Stimulated activated CD4-positive, alpha-beta T cell treated with anti-CD3 and anti-CD28 coated beads, TNF-alpha, amount 100 ng/mL, for 1 hour (primary cell): ENCODE measurements around the gene TCP10L.
"Not testable (repeated sequence)": the region's sequence is repeated elsewhere in the genome, so short reads cannot be mapped to it uniquely, and the experiment has no call there.

Experiments
- DNase-seq, 3 donors: peaks; one replicate each; pipeline ENCODE4 v3.0.0-alpha.2; 2020; ENCODE audit warnings: low read depth in 3 of 3, low spot score in 1 of 3

TCP10L gene

DNA sequence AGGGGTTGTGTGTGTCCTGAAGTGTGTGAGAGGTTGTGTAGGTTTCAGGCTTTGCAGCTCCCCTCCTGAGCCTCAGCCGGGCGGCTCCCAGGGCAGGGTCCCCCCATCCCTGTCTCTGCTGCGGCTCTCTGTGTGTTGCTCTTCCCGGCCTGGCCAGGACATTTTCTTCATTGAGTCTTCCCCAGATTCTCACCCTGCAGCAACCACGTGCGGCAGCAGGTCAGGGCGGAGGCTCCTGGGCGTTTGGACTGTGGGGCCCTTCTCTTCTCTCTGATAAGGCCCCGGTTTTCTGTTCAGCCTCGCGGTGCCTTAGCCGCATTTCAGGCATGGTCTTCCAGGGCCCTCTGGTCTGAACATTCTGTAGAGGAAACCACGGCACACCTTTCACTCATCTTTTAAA lies 1.8 kb upstream of the TCP10L start:
- DNase-seq = no peak

DNA sequence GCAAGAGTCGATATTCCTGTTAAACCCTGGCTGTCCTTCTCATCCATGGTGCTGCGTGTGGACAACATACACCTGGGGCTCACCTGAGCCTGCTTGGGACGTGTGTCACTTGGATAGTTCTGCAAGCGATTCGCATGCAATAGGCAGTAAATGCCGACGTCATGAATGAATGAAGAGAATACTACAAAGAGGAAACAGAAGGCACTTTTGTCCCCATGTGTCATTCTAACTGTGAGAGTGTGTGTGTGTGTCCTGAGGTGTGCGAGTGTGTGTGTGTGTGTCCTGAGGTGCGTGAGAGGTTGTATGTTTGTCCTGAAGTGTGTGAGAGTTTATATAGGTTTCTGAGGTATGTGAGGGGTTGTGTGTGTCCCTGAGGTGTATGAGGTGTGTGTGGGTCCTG lies 647 bp upstream of the TCP10L start:
- DNase-seq = no peak

DNA sequence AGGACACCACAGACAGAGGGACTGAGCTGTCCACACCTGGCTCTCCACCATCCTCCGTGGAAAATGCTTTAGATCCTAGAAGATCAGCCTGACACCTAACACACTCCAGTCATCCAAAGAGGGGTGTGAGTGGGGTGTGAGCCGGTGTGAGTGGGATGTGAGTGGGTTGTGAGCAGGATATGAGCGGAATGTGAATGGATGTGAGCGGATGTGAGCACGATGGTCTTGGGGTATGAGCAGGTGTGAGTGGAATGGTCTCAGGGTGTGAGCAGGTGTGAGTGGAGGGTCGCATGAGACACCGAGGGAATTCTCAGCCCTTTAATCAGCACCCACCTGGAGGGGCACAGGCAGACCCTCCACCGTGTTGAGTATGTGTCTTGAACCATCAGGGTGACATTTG lies 851 bp downstream of the TCP10L start:
- DNase-seq = no peak

DNA sequence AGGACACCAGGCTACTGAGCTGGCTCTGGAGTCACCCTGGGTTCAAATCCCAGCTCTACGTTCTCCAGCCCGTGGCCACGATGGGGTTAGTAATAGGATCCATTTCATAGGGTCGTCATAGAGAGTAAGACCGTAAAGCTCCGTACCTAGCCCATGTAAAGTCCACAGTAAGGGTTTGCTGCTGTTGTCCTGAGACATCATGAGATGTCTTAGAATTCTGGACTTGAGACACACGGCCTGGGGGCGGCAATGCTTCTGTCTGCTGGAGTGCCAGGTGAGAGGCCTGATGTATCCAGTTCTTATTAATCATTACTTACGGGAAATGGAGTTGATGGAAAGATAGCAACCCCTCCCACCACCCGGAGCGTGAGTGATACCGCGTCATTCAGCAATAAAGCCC lies 3.6 kb downstream of the TCP10L start:
- no peak for DNase-seq

DNA sequence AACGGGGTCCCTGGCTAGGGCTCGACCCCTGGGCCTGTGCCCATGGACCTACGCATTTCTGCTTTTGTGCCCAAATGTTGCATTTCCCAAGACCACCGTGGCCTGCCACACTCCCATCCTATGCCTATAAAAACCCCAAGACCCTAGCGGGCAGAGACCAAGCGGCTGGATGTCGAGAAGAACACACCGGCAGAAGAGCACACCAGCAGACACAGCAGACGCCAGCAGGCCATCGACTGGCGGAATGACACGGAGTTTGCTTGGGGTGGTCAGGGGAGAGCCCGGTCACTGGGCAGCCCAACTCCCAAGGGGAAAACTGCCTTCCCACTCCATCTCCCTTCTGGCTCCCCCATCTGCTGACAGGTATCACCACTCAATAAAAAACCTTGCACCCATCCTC lies 4.4 kb downstream of the TCP10L start:
- no peak for DNase-seq

DNA sequence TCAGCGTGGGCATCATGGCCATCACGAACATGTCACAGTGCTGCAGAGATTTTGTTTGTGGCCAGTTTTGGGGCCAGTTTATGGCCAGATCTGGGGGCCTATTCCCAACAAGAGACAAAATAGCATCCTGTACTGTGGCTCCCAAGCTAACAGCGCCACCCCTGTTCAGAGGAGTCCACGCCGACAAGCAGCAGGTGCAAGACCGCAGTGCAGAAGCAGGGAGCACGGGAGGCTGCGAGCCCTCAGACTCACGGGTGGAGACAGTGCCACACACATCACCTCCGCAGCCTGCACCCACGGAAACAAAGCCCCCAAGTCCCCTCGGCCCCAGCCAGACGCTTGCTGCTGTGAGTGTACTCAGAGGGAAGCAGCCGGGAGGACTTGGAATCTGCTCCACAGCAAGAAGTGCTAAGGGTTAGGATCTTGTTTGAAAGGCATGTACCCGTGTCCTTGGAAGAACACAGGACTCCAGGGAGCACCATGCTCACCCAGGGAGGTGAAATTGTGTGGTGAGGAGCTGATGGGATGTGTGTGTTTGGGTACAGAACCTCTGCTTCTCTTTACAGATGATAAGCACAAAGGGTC lies 7.1 kb downstream of the TCP10L start:
- DNase-seq = no peak

DNA sequence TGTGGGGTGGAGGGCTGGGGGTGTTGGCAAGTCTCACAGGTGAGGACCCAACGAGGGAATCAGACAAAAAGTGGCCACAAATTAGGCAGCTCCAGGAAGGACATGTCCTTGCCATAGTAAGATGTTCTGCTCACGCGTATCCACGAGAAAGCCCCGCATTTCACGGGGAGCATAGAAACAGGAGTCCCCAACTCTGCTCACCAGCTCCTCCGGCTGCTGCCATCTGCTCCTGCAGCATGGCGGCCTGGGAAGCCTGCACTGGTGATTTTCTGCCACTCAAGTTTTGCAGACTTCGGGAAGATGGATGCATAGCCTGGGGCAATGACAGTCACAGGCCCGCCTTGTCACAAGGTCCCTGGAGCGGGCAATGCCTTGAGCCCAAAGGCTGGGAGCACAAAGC lies 9.3 kb downstream of the TCP10L start:
- DNase-seq = no peak

DNA sequence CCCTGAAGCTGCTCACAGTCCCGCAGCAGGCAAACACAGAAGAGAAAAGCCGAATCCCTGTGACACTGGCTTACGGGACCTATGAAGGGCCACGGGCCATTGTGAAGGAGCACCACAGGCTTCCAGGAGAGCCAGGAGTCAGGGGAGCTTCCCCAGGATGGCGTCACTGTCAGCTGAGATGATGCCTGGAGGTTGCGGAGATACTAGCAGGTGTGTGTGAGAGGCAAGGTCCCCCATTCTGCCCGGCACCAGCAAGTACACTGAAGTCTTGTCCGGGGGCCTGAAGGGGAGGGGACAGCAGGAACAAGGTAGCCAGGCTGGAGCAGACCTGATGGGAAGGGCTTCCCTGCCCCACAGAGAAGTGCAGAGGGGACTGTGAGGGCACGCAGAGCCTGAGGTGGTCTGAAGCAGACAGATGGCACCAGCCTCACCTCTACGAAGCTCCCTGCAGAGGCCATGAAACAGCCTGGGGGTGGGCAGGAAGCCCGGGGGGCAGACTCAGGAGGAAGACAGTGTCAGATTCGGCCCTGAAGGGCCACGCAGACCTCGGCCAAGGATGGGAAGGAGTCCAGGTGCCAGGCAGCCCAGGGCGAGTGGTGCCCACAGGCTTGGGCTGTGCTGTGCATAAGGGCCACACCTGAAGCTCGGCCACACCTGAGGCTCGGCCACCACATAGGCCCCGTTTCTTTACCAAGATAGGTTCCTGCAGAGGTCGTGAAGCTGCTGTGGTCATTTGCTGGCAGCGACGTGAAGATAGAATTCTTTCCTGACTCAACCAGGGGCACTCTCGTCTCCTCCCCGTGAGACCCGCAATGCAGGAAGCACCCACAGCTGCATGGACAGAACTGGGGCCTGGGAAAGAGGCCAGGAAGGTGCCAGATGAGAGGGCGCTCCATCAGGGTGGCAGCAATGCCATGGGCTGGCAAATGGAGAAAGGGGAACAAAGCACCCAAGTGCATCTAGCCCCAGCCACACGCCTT lies 10.1 kb downstream of the TCP10L start:
- no peak for DNase-seq

DNA sequence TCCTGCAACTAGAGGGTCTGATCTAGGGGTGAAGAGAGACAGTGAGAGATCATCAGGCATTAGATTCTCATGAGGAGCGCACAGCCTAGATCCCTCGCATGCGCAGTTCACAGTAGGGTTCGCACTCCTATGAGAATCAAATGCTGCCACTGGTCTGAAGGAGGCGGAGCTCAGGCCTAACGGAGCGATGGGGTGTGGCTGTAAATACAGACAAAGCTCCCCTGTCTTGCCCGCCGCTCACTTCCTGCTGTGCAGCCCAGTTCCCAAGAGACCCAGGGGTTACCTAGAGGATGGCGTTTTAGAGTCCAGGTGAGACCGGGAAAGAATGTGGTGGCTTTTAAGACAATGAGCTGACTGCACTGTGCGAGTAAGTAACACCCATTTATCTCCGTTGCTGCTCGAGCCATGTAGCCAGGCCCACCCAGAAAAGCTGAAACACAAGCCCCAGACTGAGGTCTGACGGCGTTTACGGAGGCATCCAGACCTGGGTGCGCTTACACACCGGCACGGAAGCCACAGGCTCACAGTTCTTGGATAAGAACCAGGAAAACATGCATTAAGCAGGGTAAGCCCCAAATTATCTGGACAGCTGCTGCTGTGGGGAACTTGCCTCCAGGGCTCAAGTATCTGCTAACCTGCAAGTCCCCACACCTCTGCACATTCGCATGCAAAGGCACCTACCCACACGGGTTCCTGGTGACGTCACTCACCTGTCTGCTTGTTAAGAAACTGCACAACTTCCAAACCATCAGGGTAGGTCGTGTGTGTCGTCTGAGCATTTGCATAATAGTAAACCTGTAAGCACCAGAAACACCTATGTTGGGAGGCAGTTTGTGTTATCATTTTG lies 12.5 kb downstream of the TCP10L start:
- DNase-seq = no peak

DNA sequence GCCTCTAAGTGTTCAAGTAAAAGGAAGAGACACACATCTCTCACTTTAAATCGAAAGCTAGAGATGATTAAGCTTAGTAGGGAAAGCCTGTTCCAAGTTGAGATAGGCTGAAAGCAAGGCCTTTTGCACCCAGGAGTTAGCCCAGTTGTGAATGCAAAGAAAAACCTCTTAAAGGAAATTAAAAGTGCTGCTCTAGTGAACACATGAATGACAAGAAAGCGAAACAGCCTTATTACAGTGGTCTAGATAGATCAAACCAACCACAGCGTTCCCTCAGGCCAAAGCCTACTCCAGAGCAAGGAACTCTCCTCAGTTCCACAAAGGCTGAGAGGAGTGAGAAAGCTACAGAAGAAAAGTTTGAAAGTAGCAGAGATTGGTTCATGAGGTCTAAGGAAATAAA lies 14.9 kb downstream of the TCP10L start:
- DNase-seq = no peak

DNA sequence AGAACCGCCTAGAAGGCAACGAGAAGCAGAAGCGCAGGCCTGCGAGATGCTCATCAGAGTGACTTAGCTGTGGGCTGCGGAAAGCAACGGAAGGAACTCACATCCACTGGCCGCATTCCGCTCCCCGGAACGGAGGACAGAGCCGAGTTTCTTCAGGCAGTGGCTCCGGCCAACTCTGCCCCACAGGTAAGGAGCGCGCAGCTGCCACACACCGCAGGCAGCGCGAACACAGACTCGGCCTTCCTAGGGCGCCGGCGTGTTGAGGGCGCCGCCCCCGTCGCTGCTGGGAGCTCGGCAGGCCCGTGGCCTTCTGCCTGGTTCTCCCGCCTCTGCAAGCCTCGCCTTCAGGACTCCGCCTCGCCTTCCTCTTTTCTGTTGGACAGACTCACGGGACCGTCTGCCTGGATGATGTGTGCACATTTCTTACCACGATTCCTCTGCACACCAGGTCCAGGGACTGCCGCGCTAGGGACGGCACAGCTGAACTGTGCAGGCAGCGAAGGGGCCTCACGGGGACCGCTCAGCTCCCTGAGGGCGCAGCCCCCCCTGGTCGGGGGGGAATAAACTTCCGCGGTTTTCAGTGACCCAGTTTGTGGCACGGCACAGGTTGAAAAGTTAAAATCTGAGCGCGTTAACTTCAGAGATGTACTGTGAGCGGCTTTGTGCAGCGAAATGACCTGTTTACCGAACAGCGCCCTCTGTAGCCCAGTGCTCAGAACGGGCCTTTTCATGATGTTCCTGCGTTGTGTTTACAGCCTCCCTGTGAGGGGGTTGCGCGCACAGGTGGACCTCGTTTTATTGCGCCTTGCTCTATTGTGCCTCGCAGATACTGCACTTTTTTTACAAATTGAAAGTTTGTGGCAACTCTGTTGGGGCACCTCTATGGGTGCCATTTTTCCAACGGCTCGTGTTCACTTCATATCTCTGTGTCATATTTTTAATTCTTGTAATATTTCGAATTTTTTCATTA lies 15.8 kb downstream of the TCP10L start:
- DNase-seq = peak; percentile 53 to 64 (median 60)

DNA sequence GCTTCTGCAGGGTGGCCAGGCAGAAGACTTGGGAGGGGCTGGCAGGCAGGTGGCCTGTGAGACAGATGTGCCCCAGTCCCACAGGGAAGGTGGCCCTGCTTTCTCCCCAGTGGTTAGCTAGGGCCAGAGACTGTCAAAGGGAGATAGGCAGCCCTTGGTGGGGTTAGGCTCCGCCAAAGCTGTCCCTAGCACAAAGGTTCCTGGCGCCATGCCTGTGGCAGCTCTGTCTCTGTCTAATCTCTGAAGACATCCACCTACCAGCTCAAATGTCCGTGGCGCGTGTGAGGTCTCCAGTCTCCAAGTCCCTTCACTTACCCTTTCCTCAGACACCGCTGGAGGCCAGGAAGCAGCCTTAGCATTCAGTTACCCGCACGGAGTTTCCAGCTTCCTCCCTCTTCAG lies 17.7 kb downstream of the TCP10L start:
- DNase-seq = no peak

DNA sequence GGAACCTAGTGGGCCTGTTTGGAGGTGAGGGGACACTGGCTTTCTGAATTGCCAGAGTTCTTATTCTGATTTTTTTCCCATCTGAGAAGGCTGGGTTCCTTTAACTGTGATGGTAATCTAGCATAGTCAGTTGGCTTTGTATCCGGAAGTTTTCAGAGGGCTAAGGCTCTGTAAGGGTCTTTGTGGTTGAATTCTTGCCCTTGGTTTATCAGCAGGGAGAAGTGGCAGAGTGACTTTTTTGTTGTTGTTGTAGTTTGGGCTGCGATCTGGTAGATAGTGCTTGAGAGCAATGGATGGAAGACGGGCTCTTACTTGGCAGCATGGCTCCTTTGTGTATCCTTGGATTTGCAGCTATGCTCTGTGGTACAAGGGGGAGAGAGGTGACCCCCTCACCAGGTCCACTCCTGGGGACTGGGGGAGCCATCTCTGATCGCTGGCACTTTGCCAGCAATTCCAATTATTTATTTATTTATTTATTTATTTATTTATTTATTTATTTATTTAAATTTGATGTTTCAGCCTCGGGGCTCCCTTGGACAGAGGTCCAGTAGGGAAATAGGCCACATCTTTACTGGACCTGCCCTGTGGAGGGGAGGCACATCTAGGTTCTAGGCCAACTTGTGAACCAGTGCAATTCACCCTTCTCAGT lies 18.5 kb downstream of the TCP10L start:
- DNase-seq = no peak

DNA sequence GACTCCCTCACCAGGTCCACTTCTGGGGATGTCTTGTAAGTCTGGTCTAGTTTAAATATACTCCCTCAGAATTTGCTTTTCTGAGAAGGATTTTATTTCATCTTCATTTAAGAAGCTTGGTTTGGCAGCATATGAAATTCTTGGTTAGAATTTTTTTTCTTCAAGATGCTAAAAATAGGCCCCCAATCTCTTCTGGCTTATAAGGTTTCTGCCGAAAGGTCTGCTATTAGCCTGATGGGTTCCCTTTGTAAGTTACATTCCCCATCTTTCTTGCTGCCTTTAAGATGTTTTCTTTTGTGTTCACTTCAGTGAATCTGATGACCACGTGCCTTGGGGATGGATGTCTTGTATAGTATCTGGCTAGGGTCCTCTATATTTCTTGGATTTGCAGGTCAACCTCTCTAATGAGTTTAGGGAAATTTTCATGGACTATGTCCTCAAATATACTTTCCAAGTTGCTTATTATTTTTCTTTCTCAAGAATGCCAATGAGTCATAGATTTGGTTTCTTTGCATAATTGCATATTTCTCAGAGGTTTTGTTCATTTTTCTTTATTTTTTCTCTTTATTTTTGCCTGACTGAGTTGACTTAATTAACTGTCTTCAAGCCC lies 19.4 kb downstream of the TCP10L start:
- DNase-seq = no peak

DNA sequence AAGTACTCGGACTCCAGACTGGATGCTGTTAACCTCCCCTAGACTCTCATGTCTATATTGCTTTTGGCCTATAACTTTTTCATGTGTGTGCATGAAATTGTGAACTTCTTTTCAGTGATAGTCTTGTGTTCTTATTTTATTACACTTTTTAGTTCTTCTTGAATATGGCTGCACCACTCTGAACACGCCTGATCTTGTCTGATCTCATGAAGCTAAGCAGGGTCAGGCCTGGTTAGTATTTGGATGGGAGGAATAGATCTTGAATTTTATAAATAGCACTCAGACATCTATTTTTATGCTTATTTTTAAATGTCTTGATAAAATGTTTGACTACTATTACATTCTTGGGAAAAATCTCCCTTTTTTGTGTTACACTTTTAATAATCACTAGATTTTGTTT lies 22.4 kb downstream of the TCP10L start:
- DNase-seq = no peak

DNA sequence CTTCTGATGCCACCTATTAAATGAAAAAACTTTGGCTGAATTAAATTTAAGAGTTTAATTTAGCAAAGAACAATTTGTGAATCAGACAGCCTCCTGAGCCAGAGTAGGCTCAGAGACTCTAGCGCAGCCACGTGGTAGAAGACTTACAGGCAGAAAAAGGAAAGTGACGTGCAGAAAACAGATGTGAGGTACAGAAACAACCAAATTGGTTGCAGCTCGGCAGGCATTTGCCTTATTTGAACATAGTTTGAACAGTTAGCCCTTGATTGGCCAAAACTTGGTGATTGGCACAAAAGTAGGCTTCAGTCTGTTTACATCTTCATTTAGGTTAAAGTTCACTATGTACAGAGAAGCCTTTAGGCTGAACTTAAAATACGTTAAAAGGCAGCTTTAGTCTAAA lies 22.9 kb downstream of the TCP10L start:
- DNase-seq = no peak

DNA sequence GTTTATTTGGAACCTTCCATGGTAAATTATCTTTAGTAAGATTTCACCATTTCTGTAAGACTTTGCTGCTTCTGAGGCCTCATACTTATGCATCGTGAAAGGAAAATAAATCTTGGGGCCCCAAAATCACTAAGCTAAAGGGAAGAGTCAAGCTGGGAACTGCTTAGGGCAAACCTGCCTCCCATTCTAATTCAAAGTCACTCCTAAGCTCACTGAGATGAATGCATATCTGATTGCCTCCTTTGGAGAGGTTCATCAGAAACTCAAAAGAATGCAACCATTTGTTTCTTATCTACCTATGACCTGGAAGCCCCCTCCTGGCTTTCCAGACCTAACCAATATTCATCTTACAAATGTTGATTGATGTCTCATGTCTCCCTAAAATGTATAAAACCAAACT lies 23.8 kb downstream of the TCP10L start:
- not testable (repeated sequence) for DNase-seq

DNA sequence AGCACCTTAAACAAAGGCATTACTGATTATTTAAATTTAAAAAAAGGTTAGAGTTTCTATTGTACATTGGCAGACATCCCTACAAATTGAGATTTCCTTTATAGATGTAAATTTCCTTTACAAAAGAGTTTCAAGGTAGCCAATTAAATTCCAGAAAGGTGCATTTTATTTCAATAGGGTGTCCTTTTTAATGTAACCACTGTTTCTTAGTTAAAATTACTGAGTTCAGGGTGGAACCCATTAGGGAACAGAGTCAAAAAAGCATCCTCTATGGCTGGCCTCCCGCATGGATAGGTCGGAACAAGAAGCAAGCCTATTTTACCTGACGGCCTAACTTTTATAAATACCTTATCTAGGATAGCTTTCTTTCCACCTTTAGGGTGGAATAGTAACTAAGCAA lies 24.4 kb downstream of the TCP10L start:
- no peak for DNase-seq

DNA sequence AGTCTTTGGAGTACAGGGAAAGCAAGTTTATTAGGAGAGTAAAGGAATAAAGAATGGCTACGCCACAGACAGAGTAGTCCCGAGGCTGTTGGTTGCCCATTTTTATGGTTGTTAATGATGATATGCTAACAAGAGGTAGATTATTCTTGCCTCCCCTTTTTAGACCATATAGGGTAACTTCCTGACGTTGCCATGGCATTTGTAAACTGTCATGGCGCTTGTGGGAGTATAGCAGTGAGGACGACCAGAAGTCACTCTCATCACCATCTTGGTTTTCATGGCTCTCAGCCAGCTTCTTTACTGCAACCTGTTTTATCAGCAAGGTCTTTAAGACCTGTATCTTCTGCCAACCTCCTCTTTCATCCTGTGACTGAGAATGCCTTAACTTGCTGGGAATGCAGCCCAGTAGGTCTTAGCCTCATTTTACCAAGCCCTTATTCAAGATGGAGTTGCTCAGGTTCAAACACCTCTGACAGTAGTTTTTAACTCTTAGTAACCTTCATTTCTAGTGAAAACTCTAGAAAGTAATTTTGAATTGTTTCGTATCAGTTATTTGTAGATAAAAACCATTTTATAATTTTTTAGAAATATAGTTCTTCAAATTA lies 26.2 kb downstream of the TCP10L start:
- no peak for DNase-seq
